ENCODE results near the gene EYS. TPM values are rescaled to one million over a fixed set of nuclear protein-coding genes. Genes with fewer than 3 reads are reported as not detected.
"Not testable (repeated sequence)": the region's sequence is repeated elsewhere in the genome, so short reads cannot be mapped to it uniquely, and the experiment has no call there.

Gene EYS
- total RNA-seq, 2 experiments from 2014 or later = not detected

- no peak for ATAC-seq
- no peak overlapping the region for H3K4me3 Mint-ChIP-seq
- no peaks in the 10 kb centered on the region for H3K4me1 Mint-ChIP-seq
- CTCF ChIA-PET = no interaction called here
- no peaks in the 10 kb centered on the region for H3K36me3 Mint-ChIP-seq
- H3K27ac Mint-ChIP-seq = no peak overlapping the region
- peaks cover 14% of the 10 kb centered on the region for H3K9me3 Mint-ChIP-seq (ENCODE audit: low read depth)
- H3K27me3 Mint-ChIP-seq = no peaks in the 10 kb centered on the region
- DNase-seq = no peak
Observed at GRCh38 chr6:65667916-65668656, 38.9 kb downstream of the EYS start.

- Mint-ChIP-seq H3K4me1 (no peaks in the 10 kb centered on the region), H3K9me3 (ENCODE audit: low read depth) (peaks cover 14% of the 10 kb centered on the region), H3K27ac (no peak overlapping the region), H3K36me3 (no peaks in the 10 kb centered on the region), H3K4me3 (no peak overlapping the region), H3K27me3 (no peaks in the 10 kb centered on the region)
- no peak for ATAC-seq
- no peak for DNase-seq
- CTCF ChIA-PET = no interaction called here
Observed at GRCh38 chr6:65650086-65650485, 56.9 kb downstream of the EYS start.

GRCh38 chr6:65649392-65649791 is 57.6 kb downstream of the EYS start:
- H3K27ac Mint-ChIP-seq = no peak overlapping the region
- H3K4me3 Mint-ChIP-seq = no peak overlapping the region
- no peaks in the 10 kb centered on the region for H3K27me3 Mint-ChIP-seq
- CTCF ChIA-PET = no interaction called here
- H3K9me3 Mint-ChIP-seq (ENCODE audit: low read depth) = peaks cover 16% of the 10 kb centered on the region
- H3K36me3 Mint-ChIP-seq = no peaks in the 10 kb centered on the region
- ATAC-seq (no peak), DNase-seq (no peak)
- no peaks in the 10 kb centered on the region for H3K4me1 Mint-ChIP-seq

GRCh38 chr6:65646544-65646943 is 60.5 kb downstream of the EYS start:
- no peaks in the 10 kb centered on the region for H3K4me1 Mint-ChIP-seq
- CTCF ChIA-PET = no interaction called here

GRCh38 chr6:65642776-65643175 is 64.2 kb downstream of the EYS start:
- ATAC-seq = no peak
- Mint-ChIP-seq H3K27me3 (no peaks in the 10 kb centered on the region), H3K9me3 (ENCODE audit: low read depth) (peaks cover 9% of the 10 kb centered on the region), H3K36me3 (no peaks in the 10 kb centered on the region), H3K27ac (no peak overlapping the region), H3K4me3 (no peak overlapping the region), H3K4me1 (no peaks in the 10 kb centered on the region)
- CTCF ChIA-PET = no interaction called here
- no peak for DNase-seq

More at GRCh38 chr6:65646544-65646943, 60.5 kb downstream of the EYS start:
- peaks cover 12% of the 10 kb centered on the region for H3K9me3 Mint-ChIP-seq (ENCODE audit: low read depth)
- no peaks in the 10 kb centered on the region for H3K36me3 Mint-ChIP-seq
- DNase-seq (no peak), ATAC-seq (no peak)
- no peak overlapping the region for H3K27ac Mint-ChIP-seq
- H3K27me3 Mint-ChIP-seq = no peaks in the 10 kb centered on the region
- H3K4me3 Mint-ChIP-seq = no peak overlapping the region

- Mint-ChIP-seq H3K4me1 (no peaks in the 10 kb centered on the region), H3K27me3 (no peaks in the 10 kb centered on the region), H3K36me3 (no peaks in the 10 kb centered on the region), H3K9me3 (ENCODE audit: low read depth) (no peaks in the 10 kb centered on the region), H3K27ac (no peak overlapping the region), H3K4me3 (no peak overlapping the region)
- DNase-seq (no peak), ATAC-seq (no peak)
- CTCF ChIA-PET = no interaction called here
Observed at GRCh38 chr6:65638047-65638831, 68.8 kb downstream of the EYS start.

GRCh38 chr6:65637289-65638046 is 69.6 kb downstream of the EYS start:
- Mint-ChIP-seq H3K27me3 (no peaks in the 10 kb centered on the region), H3K36me3 (no peaks in the 10 kb centered on the region), H3K9me3 (ENCODE audit: low read depth) (no peaks in the 10 kb centered on the region), H3K4me3 (no peak overlapping the region), H3K4me1 (no peaks in the 10 kb centered on the region), H3K27ac (no peak overlapping the region)
- DNase-seq (no peak), ATAC-seq (no peak)
- CTCF ChIA-PET = no interaction called here

- H3K27me3 Mint-ChIP-seq = no peaks in the 10 kb centered on the region
- CTCF ChIA-PET = no interaction called here
- peaks cover 2% of the 10 kb centered on the region for H3K9me3 Mint-ChIP-seq (ENCODE audit: low read depth)
- no peaks in the 10 kb centered on the region for H3K4me1 Mint-ChIP-seq
- H3K27ac Mint-ChIP-seq = no peak overlapping the region
- ATAC-seq (no peak), DNase-seq (no peak)
- H3K36me3 Mint-ChIP-seq = no peaks in the 10 kb centered on the region
- H3K4me3 Mint-ChIP-seq = no peak overlapping the region
Observed at GRCh38 chr6:65633501-65633900, 73.5 kb downstream of the EYS start.

GRCh38 chr6:65631711-65632110 is 75.3 kb downstream of the EYS start:
- DNase-seq = no peak
- no peaks in the 10 kb centered on the region for H3K4me1 Mint-ChIP-seq
- peaks cover 5% of the 10 kb centered on the region for H3K9me3 Mint-ChIP-seq (ENCODE audit: low read depth)
- no peak for ATAC-seq
- CTCF ChIA-PET = no interaction called here
- H3K27ac Mint-ChIP-seq = no peak overlapping the region
- H3K36me3 Mint-ChIP-seq = no peaks in the 10 kb centered on the region
- no peaks in the 10 kb centered on the region for H3K27me3 Mint-ChIP-seq
- H3K4me3 Mint-ChIP-seq = no peak overlapping the region

- H3K4me1 Mint-ChIP-seq; H3K4me3 Mint-ChIP-seq; H3K9me3 Mint-ChIP-seq (ENCODE audit: low read depth); H3K36me3 Mint-ChIP-seq; DNase-seq; ATAC-seq; H3K27ac Mint-ChIP-seq; H3K27me3 Mint-ChIP-seq; CTCF ChIA-PET: not testable (repeated sequence)
Observed at GRCh38 chr6:65627434-65627999, 79.5 kb downstream of the EYS start.

- no peak for DNase-seq
- Mint-ChIP-seq H3K9me3 (ENCODE audit: low read depth) (peaks cover 5% of the 10 kb centered on the region), H3K27me3 (no peaks in the 10 kb centered on the region), H3K36me3 (no peaks in the 10 kb centered on the region), H3K4me1 (no peaks in the 10 kb centered on the region), H3K27ac (no peak overlapping the region), H3K4me3 (no peak overlapping the region)
- CTCF ChIA-PET = no interaction called here
- no peak for ATAC-seq
Observed at GRCh38 chr6:65627015-65627414, 80.0 kb downstream of the EYS start.

GRCh38 chr6:65623566-65623965 is 83.5 kb downstream of the EYS start:
- Mint-ChIP-seq H3K27ac (no peak overlapping the region), H3K36me3 (no peaks in the 10 kb centered on the region), H3K4me3 (no peak overlapping the region), H3K27me3 (no peaks in the 10 kb centered on the region), H3K4me1 (no peaks in the 10 kb centered on the region), H3K9me3 (ENCODE audit: low read depth) (peaks cover 2% of the 10 kb centered on the region)
- ATAC-seq (no peak), DNase-seq (no peak)
- CTCF ChIA-PET = no interaction called here

- no peak for ATAC-seq
- H3K27ac Mint-ChIP-seq = no peak overlapping the region
- no peak overlapping the region for H3K4me3 Mint-ChIP-seq
- peaks cover 2% of the 10 kb centered on the region for H3K9me3 Mint-ChIP-seq (ENCODE audit: low read depth)
- H3K36me3 Mint-ChIP-seq = no peaks in the 10 kb centered on the region
- H3K4me1 Mint-ChIP-seq = no peaks in the 10 kb centered on the region
- CTCF ChIA-PET = no interaction called here
- DNase-seq = no peak
- no peaks in the 10 kb centered on the region for H3K27me3 Mint-ChIP-seq
Observed at GRCh38 chr6:65610746-65611145, 96.3 kb downstream of the EYS start.
